ENCODE data around the gene PRKCB. TPM values are rescaled to one million over a fixed set of nuclear protein-coding genes. Genes with fewer than 3 reads are reported as not detected.

The PRKCB gene
- total RNA-seq, 2 donors from 2014 or later, result 72.1 to 77.0 TPM

- H3K9me3 Mint-ChIP-seq, result no peaks in the 10 kb centered on the region
- DNase-seq (no peak), ATAC-seq (replicated peaks in 1 of 2) (no peak)
- no peaks in the 10 kb centered on the region for H3K27me3 Mint-ChIP-seq (ENCODE audit: low read depth)
- H3K36me3 Mint-ChIP-seq (ENCODE audit: insufficient read depth in 2 of 2), result peaks cover 3 to 15% of the 10 kb centered on the region in 2 donors
- H3K27ac Mint-ChIP-seq, result no peak overlapping the region
- peaks cover 87% of the 10 kb centered on the region for H3K4me1 Mint-ChIP-seq (ENCODE audit: low read depth)
- H3K4me3 Mint-ChIP-seq, result peak overlapping the region; percentile 71 to 99
These were observed 4.5 kb downstream of the PRKCB start for GRCh38 chr16:23840310-23840709.

- peak; percentile 93 for ATAC-seq (replicated peaks in 1 of 2)
- no peaks in the 10 kb centered on the region for H3K9me3 Mint-ChIP-seq
- peaks cover 99% of the 10 kb centered on the region for H3K4me1 Mint-ChIP-seq (ENCODE audit: low read depth)
- H3K4me3 Mint-ChIP-seq, result peak overlapping the region; percentile 67 to 68
- no peaks in the 10 kb centered on the region for H3K27me3 Mint-ChIP-seq (ENCODE audit: low read depth)
- peak; percentile 64 to 70 for DNase-seq
- H3K36me3 Mint-ChIP-seq (ENCODE audit: insufficient read depth in 2 of 2), result peaks cover 4 to 14% of the 10 kb centered on the region in 2 donors
- peak overlapping the region; percentile 99 for H3K27ac Mint-ChIP-seq
These were observed 6.4 kb downstream of the PRKCB start for GRCh38 chr16:23842137-23842600.

- H3K36me3 Mint-ChIP-seq (ENCODE audit: insufficient read depth in 2 of 2), result peaks cover 10 to 14% of the 10 kb centered on the region in 2 donors
- H3K4me3 Mint-ChIP-seq, result peak overlapping the region; percentile 67 to 68
These were observed 7.4 kb downstream of the PRKCB start for GRCh38 chr16:23843143-23843542.

GRCh38 chr16:23847251-23847650 is 11.5 kb downstream of the PRKCB start:
- Mint-ChIP-seq H3K27me3 (ENCODE audit: low read depth) (no peaks in the 10 kb centered on the region), H3K4me3 (peak overlapping the region in 1 of 2 donors; percentile 80), H3K27ac (peak overlapping the region; percentile 26), H3K9me3 (no peaks in the 10 kb centered on the region), H3K36me3 (ENCODE audit: insufficient read depth in 2 of 2) (peaks cover 19 to 23% of the 10 kb centered on the region in 2 donors), H3K4me1 (ENCODE audit: low read depth) (peaks cover 95% of the 10 kb centered on the region)
- ATAC-seq (replicated peaks in 1 of 2) (no peak), DNase-seq (no peak)

More at GRCh38 chr16:23843143-23843542, 7.4 kb downstream of the PRKCB start:
- no peaks in the 10 kb centered on the region for H3K27me3 Mint-ChIP-seq (ENCODE audit: low read depth)
- H3K9me3 Mint-ChIP-seq, result no peaks in the 10 kb centered on the region
- ATAC-seq (replicated peaks in 1 of 2), result no peak
- no peak for DNase-seq
- H3K4me1 Mint-ChIP-seq (ENCODE audit: low read depth), result peaks cover 100% of the 10 kb centered on the region
- peak overlapping the region; percentile 99 for H3K27ac Mint-ChIP-seq

GRCh38 chr16:23847948-23848347 is 12.2 kb downstream of the PRKCB start:
- peak; percentile 57 to 64 for DNase-seq
- Mint-ChIP-seq H3K4me1 (ENCODE audit: low read depth) (peaks cover 95% of the 10 kb centered on the region), H3K36me3 (ENCODE audit: insufficient read depth in 2 of 2) (peaks cover 23 to 27% of the 10 kb centered on the region in 2 donors), H3K9me3 (peaks cover 3 to 4% of the 10 kb centered on the region in 2 donors), H3K27me3 (ENCODE audit: low read depth) (no peaks in the 10 kb centered on the region), H3K4me3 (peak overlapping the region; percentile 44 to 80), H3K27ac (peak overlapping the region; percentile 26)
- peak; percentile 92 to 94 for ATAC-seq (replicated peaks in 1 of 2)

- Mint-ChIP-seq H3K4me1 (ENCODE audit: low read depth) (peaks cover 95% of the 10 kb centered on the region), H3K4me3 (peak overlapping the region; percentile 44 to 80), H3K36me3 (ENCODE audit: insufficient read depth in 2 of 2) (peaks cover 30 to 36% of the 10 kb centered on the region in 2 donors), H3K27ac (peak overlapping the region; percentile 30), H3K27me3 (ENCODE audit: low read depth) (no peaks in the 10 kb centered on the region), H3K9me3 (peaks cover 4 to 5% of the 10 kb centered on the region in 2 donors)
- DNase-seq (no peak), ATAC-seq (replicated peaks in 1 of 2) (peak in 1 of 2 donors; percentile 52)
These were observed 13.2 kb downstream of the PRKCB start for GRCh38 chr16:23848958-23849357.

GRCh38 chr16:23852794-23853562 is 17.2 kb downstream of the PRKCB start:
- Mint-ChIP-seq H3K36me3 (ENCODE audit: insufficient read depth in 2 of 2) (peaks cover 24 to 30% of the 10 kb centered on the region in 2 donors), H3K4me3 (peak overlapping the region in 1 of 2 donors; percentile 33), H3K9me3 (peaks cover 4 to 6% of the 10 kb centered on the region in 2 donors), H3K4me1 (ENCODE audit: low read depth) (peaks cover 93% of the 10 kb centered on the region), H3K27ac (peak overlapping the region; percentile 71), H3K27me3 (ENCODE audit: low read depth) (no peaks in the 10 kb centered on the region)
- ATAC-seq (replicated peaks in 1 of 2) (no peak), DNase-seq (no peak)

- Mint-ChIP-seq H3K36me3 (ENCODE audit: insufficient read depth in 2 of 2) (peaks cover 20 to 30% of the 10 kb centered on the region in 2 donors), H3K27me3 (ENCODE audit: low read depth) (no peaks in the 10 kb centered on the region), H3K4me3 (no peak overlapping the region), H3K9me3 (peaks cover 4 to 6% of the 10 kb centered on the region in 2 donors), H3K27ac (no peak overlapping the region), H3K4me1 (ENCODE audit: low read depth) (peaks cover 93% of the 10 kb centered on the region)
- DNase-seq (no peak), ATAC-seq (replicated peaks in 1 of 2) (no peak)
These were observed 19.2 kb downstream of the PRKCB start for GRCh38 chr16:23855010-23855409.

- H3K27ac Mint-ChIP-seq, result no peak overlapping the region
- peaks cover 4 to 6% of the 10 kb centered on the region in 2 donors for H3K9me3 Mint-ChIP-seq
- H3K4me3 Mint-ChIP-seq, result no peak overlapping the region
- no peaks in the 10 kb centered on the region for H3K27me3 Mint-ChIP-seq (ENCODE audit: low read depth)
- DNase-seq (no peak), ATAC-seq (replicated peaks in 1 of 2) (no peak)
- H3K36me3 Mint-ChIP-seq (ENCODE audit: insufficient read depth in 2 of 2), result peaks cover 16 to 23% of the 10 kb centered on the region in 2 donors
- peaks cover 88% of the 10 kb centered on the region for H3K4me1 Mint-ChIP-seq (ENCODE audit: low read depth)
These were observed 20.5 kb downstream of the PRKCB start for GRCh38 chr16:23856251-23856709.

GRCh38 chr16:23857256-23857880 is 21.6 kb downstream of the PRKCB start:
- no peak overlapping the region for H3K27ac Mint-ChIP-seq
- H3K4me1 Mint-ChIP-seq (ENCODE audit: low read depth), result peaks cover 86% of the 10 kb centered on the region
- ATAC-seq (replicated peaks in 1 of 2), result no peak

GRCh38 chr16:23857881-23858269 is 22.1 kb downstream of the PRKCB start:
- no peak for DNase-seq
- no peaks in the 10 kb centered on the region for H3K27me3 Mint-ChIP-seq (ENCODE audit: low read depth)
- no peak for ATAC-seq (replicated peaks in 1 of 2)
- H3K27ac Mint-ChIP-seq, result no peak overlapping the region
- peaks cover 85% of the 10 kb centered on the region for H3K4me1 Mint-ChIP-seq (ENCODE audit: low read depth)
- peak overlapping the region; percentile 8 to 29 for H3K4me3 Mint-ChIP-seq
- peaks cover 10 to 14% of the 10 kb centered on the region in 2 donors for H3K36me3 Mint-ChIP-seq (ENCODE audit: insufficient read depth in 2 of 2)
- peaks cover 0 to 3% of the 10 kb centered on the region in 2 donors for H3K9me3 Mint-ChIP-seq

More at GRCh38 chr16:23857256-23857880, 21.6 kb downstream of the PRKCB start:
- Mint-ChIP-seq H3K27me3 (ENCODE audit: low read depth) (no peaks in the 10 kb centered on the region), H3K9me3 (peaks cover 3 to 6% of the 10 kb centered on the region in 2 donors), H3K4me3 (no peak overlapping the region), H3K36me3 (ENCODE audit: insufficient read depth in 2 of 2) (peaks cover 13 to 18% of the 10 kb centered on the region in 2 donors)
- DNase-seq, result no peak

GRCh38 chr16:23858542-23858941 is 22.8 kb downstream of the PRKCB start:
- Mint-ChIP-seq H3K27me3 (ENCODE audit: low read depth) (no peaks in the 10 kb centered on the region), H3K27ac (no peak overlapping the region)

GRCh38 chr16:23859713-23860269 is 24.0 kb downstream of the PRKCB start:
- no peak for DNase-seq
- H3K36me3 Mint-ChIP-seq (ENCODE audit: insufficient read depth in 2 of 2), result no peaks in the 10 kb centered on the region
- ATAC-seq (replicated peaks in 1 of 2), result no peak
- peak overlapping the region in 1 of 2 donors; percentile 21 for H3K4me3 Mint-ChIP-seq
- H3K27me3 Mint-ChIP-seq (ENCODE audit: low read depth), result no peaks in the 10 kb centered on the region
- H3K9me3 Mint-ChIP-seq, result no peaks in the 10 kb centered on the region
- peak overlapping the region; percentile 16 for H3K27ac Mint-ChIP-seq
- H3K4me1 Mint-ChIP-seq (ENCODE audit: low read depth), result peaks cover 84% of the 10 kb centered on the region

More at GRCh38 chr16:23858542-23858941, 22.8 kb downstream of the PRKCB start:
- H3K9me3 Mint-ChIP-seq, result peaks cover 0 to 2% of the 10 kb centered on the region in 2 donors
- H3K4me1 Mint-ChIP-seq (ENCODE audit: low read depth), result peaks cover 84% of the 10 kb centered on the region
- no peak overlapping the region for H3K4me3 Mint-ChIP-seq
- H3K36me3 Mint-ChIP-seq (ENCODE audit: insufficient read depth in 2 of 2), result peaks cover 6 to 9% of the 10 kb centered on the region in 2 donors
- no peak for DNase-seq
- no peak for ATAC-seq (replicated peaks in 1 of 2)

All from activated T-cell treated with anti-CD3 and anti-CD28 coated beads, Interleukin-2, amount 50 U/mL, for 72 hours (primary cell).